ENCODE measurements around the gene ABCG4. TPM values are rescaled to one million over a fixed set of nuclear protein-coding genes. Genes with fewer than 3 reads are reported as not detected.

ABCG4 gene
- total RNA-seq, 6 donors from 2014 or later: 0.06 to 0.78 TPM; not detected in 4

- ATAC-seq (ENCODE audit: low FRiP score in 2 of 2): peak in 1 of 2 donors; percentile 35
- TF ChIP-seq POLR2AphosphoS5 (IDR thresholded peaks at IDR 0.05) (no peak), POLR2A (IDR thresholded peaks at IDR 0.05) (no peak), CTCF (IDR thresholded peaks at IDR 0.05) (no peak), EP300 (IDR thresholded peaks at IDR 0.05) (no peak)
- no peaks in the 10 kb centered on the region for H3K27me3 ChIP-seq
- 0% methylated on average over 11 to 20 of the region's 65 CpGs for WGBS, 2 donors
- DNase-seq: no peak
- H3K4me3 ChIP-seq: peak overlapping the region; percentile 67 to 99 (median 86)
- peak overlapping the region; percentile 81 to 93 (median 87) for H3K27ac ChIP-seq
- peaks cover 29 to 50% (median 31%) of the 10 kb centered on the region in 4 donors for H3K4me1 ChIP-seq
- no peaks in the 10 kb centered on the region for H3K9me3 ChIP-seq
- peaks cover 17 to 27% (median 20%) of the 10 kb centered on the region in 4 donors for H3K36me3 ChIP-seq
These were observed 41.2 kb upstream of the ABCG4 start for GRCh38 chr11:119107538-119108145.

GRCh38 chr11:119108146-119108856 is 40.6 kb upstream of the ABCG4 start:
- peak overlapping the region; percentile 81 to 93 (median 87) for H3K27ac ChIP-seq
- ATAC-seq (ENCODE audit: low FRiP score in 2 of 2): no peak
- peaks cover 23 to 44% (median 25%) of the 10 kb centered on the region in 4 donors for H3K4me1 ChIP-seq
- WGBS, 2 donors: 10 to 20% methylated on average over 5 to 8 of the region's 8 CpGs
- H3K27me3 ChIP-seq: no peaks in the 10 kb centered on the region
- H3K36me3 ChIP-seq: peaks cover 20 to 34% (median 26%) of the 10 kb centered on the region in 4 donors
- peak overlapping the region; percentile 67 to 99 (median 86) for H3K4me3 ChIP-seq
- DNase-seq: peak in 1 of 2 donors; percentile 68
- H3K9me3 ChIP-seq: no peaks in the 10 kb centered on the region
- TF ChIP-seq POLR2A (IDR thresholded peaks at IDR 0.05) (no peak), CTCF (IDR thresholded peaks at IDR 0.05) (no peak), POLR2AphosphoS5 (IDR thresholded peaks at IDR 0.05) (no peak), EP300 (IDR thresholded peaks at IDR 0.05) (no peak)

- peak overlapping the region in 3 of 4 donors; percentile 82 to 99 (median 91) for H3K4me3 ChIP-seq
- H3K9me3 ChIP-seq: no peaks in the 10 kb centered on the region
- H3K27ac ChIP-seq: peak overlapping the region in 3 of 4 donors; percentile 82 to 93 (median 92)
- H3K27me3 ChIP-seq: no peaks in the 10 kb centered on the region
- WGBS, 2 donors: 60 to 88% methylated on average over 2 of the region's 2 CpGs
- H3K36me3 ChIP-seq: peaks cover 20 to 39% (median 32%) of the 10 kb centered on the region in 4 donors
- DNase-seq: no peak
- TF ChIP-seq POLR2A (IDR thresholded peaks at IDR 0.05) (no peak), CTCF (IDR thresholded peaks at IDR 0.05) (no peak), EP300 (IDR thresholded peaks at IDR 0.05) (no peak), POLR2AphosphoS5 (IDR thresholded peaks at IDR 0.05) (no peak)
- H3K4me1 ChIP-seq: peaks cover 22 to 38% (median 23%) of the 10 kb centered on the region in 4 donors
- ATAC-seq (ENCODE audit: low FRiP score in 2 of 2): no peak
These were observed 40.0 kb upstream of the ABCG4 start for GRCh38 chr11:119108857-119109221.

- peaks cover 22 to 38% (median 23%) of the 10 kb centered on the region in 4 donors for H3K4me1 ChIP-seq
- DNase-seq (no peak), ATAC-seq (ENCODE audit: low FRiP score in 2 of 2) (no peak)
- no peak for TF ChIP-seq POLR2AphosphoS5 (IDR thresholded peaks at IDR 0.05)
- TF ChIP-seq POLR2A (IDR thresholded peaks at IDR 0.05): no peak
- no peak for TF ChIP-seq EP300 (IDR thresholded peaks at IDR 0.05)
- no peak for TF ChIP-seq CTCF (IDR thresholded peaks at IDR 0.05)
- H3K27me3 ChIP-seq: no peaks in the 10 kb centered on the region
- H3K9me3 ChIP-seq: no peaks in the 10 kb centered on the region
- no peak overlapping the region for H3K4me3 ChIP-seq
- 80% methylated on average over 2 of the region's 3 CpGs; no CpG with 5 or more reads in 1 of the 2 donors for WGBS, 2 donors
- H3K27ac ChIP-seq: peak overlapping the region in 1 of 4 donors; percentile 92
- H3K36me3 ChIP-seq: peaks cover 22 to 49% (median 40%) of the 10 kb centered on the region in 4 donors
These were observed 39.0 kb upstream of the ABCG4 start for GRCh38 chr11:119109843-119110242.
